Peyer's patch (tissue), 4 donors: ENCODE results near the gene FAIM2. TPM values are rescaled to one million over a fixed set of nuclear protein-coding genes. Genes with fewer than 3 reads are reported as not detected.
"Not testable (repeated sequence)": the region's sequence is repeated elsewhere in the genome, so short reads cannot be mapped to it uniquely, and the experiment has no call there.

ENCODE experiments used
- DNase-seq, 3 donors: peaks; one replicate each; pipeline ENCODE4 v3.0.0-alpha.2; 2017 to 2019
- H3K27ac ChIP-seq, 4 donors: fragments of 200-600 bp; sonication (generic); one replicate each; pipeline ENCODE4 v1.5.1; 2016 to 2019
- H3K27me3 ChIP-seq, 2 donors: fragments of 200-600 bp; sonication (generic); one replicate each; pipeline ENCODE4 v1.5.1; 2019
- H3K36me3 ChIP-seq, 3 donors: fragments of 200-600 bp; sonication (generic); one replicate each; pipeline ENCODE4 v1.5.1; 2016 to 2019
- H3K4me1 ChIP-seq, 4 donors: fragments of 200-600 bp; sonication (generic); one replicate each; pipeline ENCODE4 v1.5.1; 2016 to 2019
- H3K4me3 ChIP-seq, 4 donors: fragments of 200-600 bp; sonication (generic); 1 replicate in 3 of 4; 2 replicates in 1 of 4; pipeline ENCODE4 v1.5.1; 2016 to 2019; ENCODE audit warnings: mild to moderate bottlenecking in 1 of 4
- H3K9me3 ChIP-seq, 4 donors: fragments of 200-600 bp; sonication (generic); one replicate each; pipeline ENCODE4 v1.5.1; 2016 to 2019; ENCODE audit warnings: mild to moderate bottlenecking in 1 of 4
- CTCF ChIP-seq, 6 experiments: fragments of 450-650 bp in 4 of 6; fragments of 200-600 bp in 2 of 6; sonication (generic) in 1 of 6; IDR thresholded peaks; one replicate each; pipeline ENCODE4 v1.5.1; 2017 to 2019; ENCODE audit warnings: antibody characterized with exemption in 6 of 6, mild to moderate bottlenecking in 3 of 6, moderate library complexity in 1 of 6
- POLR2A ChIP-seq, 2 donors: fragments of 450-650 bp; IDR thresholded peaks; one replicate each; pipeline ENCODE4 v1.5.1; 2017; ENCODE audit warnings: antibody characterized with exemption in 2 of 2, mild to moderate bottlenecking in 2 of 2, moderate library complexity in 2 of 2
- total RNA-seq, 4 donors: library from RNA; depleted of rRNA; stranded (reverse); fragments of >200 nt; gene quantifications; one replicate each; pipeline ENCODE4 v1.1.0, GENCODE V29; 2016

Gene FAIM2
- total RNA-seq, 4 donors from 2014 or later = 0.83 to 4.7 (median 2.9) TPM

- Histone ChIP-seq H3K4me1 (peaks cover 0 to 11% (median 0%) of the 10 kb centered on the region in 4 donors), H3K27ac (no peak overlapping the region), H3K36me3 (no peaks in the 10 kb centered on the region), H3K27me3 (no peaks in the 10 kb centered on the region), H3K9me3 (no peaks in the 10 kb centered on the region), H3K4me3 (no peak overlapping the region)
- DNase-seq = no peak
- TF ChIP-seq CTCF (IDR thresholded peaks at IDR 0.05) (no peak), POLR2A (IDR thresholded peaks at IDR 0.05) (no peak)
These were observed 37.9 kb downstream of the FAIM2 start for GRCh38 chr12:49865782-49866135.

- H3K27ac ChIP-seq = no peak overlapping the region
- no peak for DNase-seq
- peaks cover 0 to 11% (median 0%) of the 10 kb centered on the region in 4 donors for H3K4me1 ChIP-seq
- H3K27me3 ChIP-seq = no peaks in the 10 kb centered on the region
- H3K36me3 ChIP-seq = no peaks in the 10 kb centered on the region
- TF ChIP-seq CTCF (IDR thresholded peaks at IDR 0.05) (no peak), POLR2A (IDR thresholded peaks at IDR 0.05) (no peak)
- H3K4me3 ChIP-seq = no peak overlapping the region
- no peaks in the 10 kb centered on the region for H3K9me3 ChIP-seq
These were observed 38.5 kb downstream of the FAIM2 start for GRCh38 chr12:49865109-49865781.

- TF ChIP-seq CTCF (IDR thresholded peaks at IDR 0.05) (no peak), POLR2A (IDR thresholded peaks at IDR 0.05) (no peak)
- H3K27ac ChIP-seq = no peak overlapping the region
- DNase-seq = no peak
- H3K4me3 ChIP-seq = no peak overlapping the region
- H3K9me3 ChIP-seq = no peaks in the 10 kb centered on the region
- no peaks in the 10 kb centered on the region for H3K36me3 ChIP-seq
- no peaks in the 10 kb centered on the region for H3K27me3 ChIP-seq
- peaks cover 0 to 11% (median 0%) of the 10 kb centered on the region in 4 donors for H3K4me1 ChIP-seq
These were observed 39.0 kb downstream of the FAIM2 start for GRCh38 chr12:49864798-49865090.

GRCh38 chr12:49863946-49864797, 39.5 kb downstream of the FAIM2 start:
- H3K36me3 ChIP-seq = no peaks in the 10 kb centered on the region
- H3K27ac ChIP-seq = no peak overlapping the region
- H3K9me3 ChIP-seq = no peaks in the 10 kb centered on the region
- DNase-seq = no peak
- H3K4me3 ChIP-seq = no peak overlapping the region
- TF ChIP-seq CTCF (IDR thresholded peaks at IDR 0.05) (no peak), POLR2A (IDR thresholded peaks at IDR 0.05) (no peak)
- H3K4me1 ChIP-seq = peaks cover 0 to 8% (median 0%) of the 10 kb centered on the region in 4 donors
- no peaks in the 10 kb centered on the region for H3K27me3 ChIP-seq

GRCh38 chr12:49860921-49861320, 42.8 kb downstream of the FAIM2 start:
- not testable (repeated sequence) for H3K36me3 ChIP-seq, H3K9me3 ChIP-seq, H3K27me3 ChIP-seq, H3K27ac ChIP-seq, H3K4me3 ChIP-seq, DNase-seq, H3K4me1 ChIP-seq

GRCh38 chr12:49855890-49856289, 47.8 kb downstream of the FAIM2 start:
- H3K27ac ChIP-seq, H3K4me1 ChIP-seq, H3K9me3 ChIP-seq, H3K4me3 ChIP-seq, H3K27me3 ChIP-seq, DNase-seq, H3K36me3 ChIP-seq: not testable (repeated sequence)
